B cell (primary cell): Measurements from ENCODE around the gene TRAM2. TPM values are rescaled to one million over a fixed set of nuclear protein-coding genes. Genes with fewer than 3 reads are reported as not detected.

ENCODE experiments used
- ATAC-seq: fragments of 200-7000 bp; cut with Tn5 transposase; one replicate; pipeline ENCODE4 v1.10.0; 2021; ENCODE audit warnings: low read depth, mild to moderate bottlenecking, moderate number of reproducible peaks, moderate library complexity
- CTCF ChIA-PET: fragments of 350-600 bp; sonication (Branson Sonifier 250); formaldehyde crosslinking; loops from one replicate; lab custom pipeline; 2021; ENCODE audit warnings: antibody characterized with exemption, inconsistent platforms; lab: Charles Lee
- POLR2A ChIA-PET: fragments of 350-600 bp; sonication (Branson Sonifier 250); formaldehyde crosslinking; loops from one replicate; lab custom pipeline; 2021; ENCODE audit warnings: antibody characterized with exemption; lab: Charles Lee
- DNase-seq: peaks from one replicate; pipeline ENCODE4 v3.0.0; 2013
- H2AFZ ChIP-seq: 2 replicates; pipeline ENCODE4 v1.6.1; 2012; ENCODE audit warnings: mild to moderate bottlenecking, low read depth, low read length; ENCODE audit not compliant: insufficient read depth, poor library complexity, severe bottlenecking
- H3K27ac ChIP-seq, 2 donors: 1 replicate in 1 of 2; 2 replicates in 1 of 2; pipeline ENCODE4 v1.5.1; 2012 to 2013; ENCODE audit warnings: low read length in 2 of 2, mild to moderate bottlenecking in 2 of 2, moderate library complexity in 1 of 2
- H3K27me3 ChIP-seq, 4 experiments: fragments of 200-600 bp in 1 of 4; sonication (generic) in 1 of 4; replicated peaks in 1 of 4; 1 replicate in 2 of 4; 2 replicates in 2 of 4; pipeline versions ENCODE4 v1.6.1 to v1.7.0; 2013 to 2016; ENCODE audit warnings: low read length in 3 of 4, mild to moderate bottlenecking in 2 of 4, mixed read lengths in 1 of 4, moderate library complexity in 1 of 4; ENCODE audit not compliant: insufficient read depth in 4 of 4, control insufficient read depth in 3 of 4; ENCODE audit errors: control extremely low read depth in 1 of 4
- H3K36me3 ChIP-seq, 2 experiments: replicated peaks in 1 of 2; 1 replicate in 1 of 2; 2 replicates in 1 of 2; pipeline versions ENCODE4 v1.6.1 to v1.7.1; 2013; ENCODE audit warnings: low read length in 1 of 2; ENCODE audit not compliant: insufficient read depth in 2 of 2, control insufficient read depth in 1 of 2; ENCODE audit errors: control extremely low read depth in 1 of 2, extremely low read depth in 1 of 2
- H3K4me1 ChIP-seq, 2 donors: fragments of 200-600 bp in 1 of 2; sonication (generic) in 1 of 2; 1 replicate in 1 of 2; 2 replicates in 1 of 2; pipeline versions ENCODE4 v1.5.1 to v1.6.1; 2013 to 2017; ENCODE audit warnings: low read length in 2 of 2; ENCODE audit not compliant: control insufficient read depth in 2 of 2, insufficient read depth in 2 of 2
- H3K4me2 ChIP-seq: replicated peaks from 2 replicates; pipeline ENCODE3; 2012; ENCODE audit warnings: mild to moderate bottlenecking, low read depth, low read length; ENCODE audit not compliant: poor library complexity, severe bottlenecking
- H3K4me3 ChIP-seq, 5 experiments: fragments of 200-600 bp in 1 of 5; sonication (generic) in 1 of 5; 1 replicate in 3 of 5; 2 replicates in 2 of 5; pipeline versions ENCODE4 v1.5.1 to v1.7.0; 2011 to 2016; ENCODE audit warnings: low read length in 4 of 5, mild to moderate bottlenecking in 4 of 5, low read depth in 2 of 5, control low read depth in 1 of 5, moderate library complexity in 1 of 5; ENCODE audit not compliant: insufficient read depth in 1 of 5; ENCODE audit errors: control extremely low read depth in 1 of 5, extremely low read depth in 1 of 5
- H3K79me2 ChIP-seq: fragments of 200-600 bp; sonication (generic); one replicate; pipeline ENCODE4 v1.6.0; 2016; ENCODE audit warnings: low read length; ENCODE audit not compliant: control insufficient read depth, insufficient read depth
- H3K9ac ChIP-seq: fragments of 200-600 bp; sonication (generic); 2 replicates; pipeline ENCODE4 v1.6.1; 2017; ENCODE audit warnings: mild to moderate bottlenecking, low read length, moderate library complexity
- H3K9me3 ChIP-seq, 3 donors: one replicate each; pipeline versions ENCODE4 v1.6.1 to v1.7.1; 2013; ENCODE audit warnings: low read length in 2 of 3; ENCODE audit not compliant: control insufficient read depth in 2 of 3, insufficient read depth in 1 of 3; ENCODE audit errors: control extremely low read depth in 1 of 3
- H4K20me1 ChIP-seq: 2 replicates; pipeline ENCODE4 v1.6.0; 2012; ENCODE audit warnings: mild to moderate bottlenecking, low read length; ENCODE audit not compliant: insufficient read depth, control insufficient read depth, poor library complexity, severe bottlenecking
- H3K27ac Mint-ChIP-seq: one replicate; pipeline ENCODE4 v1.8.0; 2021; ENCODE audit warnings: mixed read lengths
- H3K27me3 Mint-ChIP-seq: one replicate; pipeline ENCODE4 v1.8.0; 2021; ENCODE audit warnings: mixed read lengths
- H3K4me1 Mint-ChIP-seq: one replicate; pipeline ENCODE4 v1.8.0; 2021; ENCODE audit warnings: mixed read lengths
- H3K4me3 Mint-ChIP-seq: one replicate; pipeline ENCODE4 v1.8.0; 2021; ENCODE audit warnings: mixed read lengths
- H3K9me3 Mint-ChIP-seq: one replicate; pipeline ENCODE4 v1.8.0; 2022; ENCODE audit warnings: mixed read lengths; ENCODE audit not compliant: insufficient read depth
- CTCF ChIP-seq: fragments of 200-600 bp; IDR thresholded peaks from one replicate; pipeline ENCODE4 v1.8.0; 2022; ENCODE audit warnings: antibody characterized with exemption, mild to moderate bottlenecking
- EZH2 ChIP-seq: IDR thresholded peaks from 2 replicates; pipeline ENCODE4 v1.6.1; 2012; ENCODE audit warnings: borderline replicate concordance, low read depth, mild to moderate bottlenecking, moderate library complexity, low read length; ENCODE audit not compliant: insufficient read depth, poor library complexity, severe bottlenecking
- WGBS: methylation state at CpG from one replicate; pipeline ENCODE4 v1.1.5; 2013; ENCODE audit warnings: missing lambda C conversion rate; ENCODE audit not compliant: insufficient coverage; 5-methylcytosine and 5-hydroxymethylcytosine counted together
- intact Hi-C: fragments of 100-400 bp; cut with micrococcal nuclease; formaldehyde crosslinking; loops from one replicate; pipeline ENCODE4 v1.10.0; 2022
- polyA plus RNA-seq: library from polyadenylated mRNA; depleted of rRNA; stranded (reverse); fragments of >200 nt; gene quantifications from 2 replicates; pipeline ENCODE4 v1.2.3, GENCODE V29; 2012
- total RNA-seq, 2 donors: library from RNA; stranded (reverse); fragments of 120-200 nt in 1 of 2; gene quantifications; 1 replicate in 1 of 2; 2 replicates in 1 of 2; pipeline versions ENCODE4 v1.2.3 to v1.2.4, GENCODE V29; 2013 to 2022

The TRAM2 gene
- total and polyA plus RNA-seq, 2 donors (not counting 1 experiment from before 2014, with no cell fraction given): 9.0 to 13.3 TPM

GRCh38 chr6:52522655-52523054 lies 54.2 kb downstream of the TRAM2 start:
- no peak overlapping the region for H3K4me2 ChIP-seq
- DNase-seq: no peak
- H4K20me1 ChIP-seq: no peaks in the 10 kb centered on the region

GRCh38 chr6:52522151-52522626 lies 54.7 kb downstream of the TRAM2 start:
- no peak for TF ChIP-seq EZH2
- TF ChIP-seq CTCF: no peak
- no peak overlapping the region for H3K9ac ChIP-seq

More at GRCh38 chr6:52522655-52523054, 54.2 kb downstream of the TRAM2 start:
- H3K27me3 ChIP-seq: no peaks in the 10 kb centered on the region
- H3K36me3 ChIP-seq: peaks cover 0 to 3% of the 10 kb centered on the region in 2 experiments
- H3K27me3 Mint-ChIP-seq: no peaks in the 10 kb centered on the region
- no peak overlapping the region for H3K9ac ChIP-seq
- no peaks in the 10 kb centered on the region for H3K9me3 Mint-ChIP-seq
- H3K4me3 ChIP-seq: no peak overlapping the region
- POLR2A ChIA-PET: no interaction called here
- H3K27ac ChIP-seq: no peak overlapping the region
- CTCF ChIA-PET: no interaction called here
- H3K4me3 Mint-ChIP-seq: no peak overlapping the region
- H3K4me1 ChIP-seq: no peaks in the 10 kb centered on the region
- H2AFZ ChIP-seq: no peak overlapping the region
- ATAC-seq: no peak
- H3K9me3 ChIP-seq: no peaks in the 10 kb centered on the region
- H3K4me1 Mint-ChIP-seq: peaks cover 2% of the 10 kb centered on the region
- intact Hi-C loops: no loop called here
- 89% methylated on average over 3 of the region's 3 CpGs for WGBS
- no peak overlapping the region for H3K27ac Mint-ChIP-seq
- TF ChIP-seq EZH2: no peak
- H3K79me2 ChIP-seq: no peaks in the 10 kb centered on the region

More at GRCh38 chr6:52522151-52522626, 54.7 kb downstream of the TRAM2 start:
- DNase-seq (no peak), ATAC-seq (no peak)
- Mint-ChIP-seq H3K4me1 (peaks cover 2% of the 10 kb centered on the region), H3K9me3 (no peaks in the 10 kb centered on the region), H3K27ac (no peak overlapping the region), H3K4me3 (no peak overlapping the region), H3K27me3 (no peaks in the 10 kb centered on the region)
- intact Hi-C loops: no loop called here
- no peaks in the 10 kb centered on the region for H3K79me2 ChIP-seq
- no peak overlapping the region for H3K4me3 ChIP-seq
- ChIA-PET CTCF (interaction anchor here (1.2 kb wide), 1 partner anchor 105 kb away, joined by 4 read pairs; no protein-coding TSS in a partner anchor), POLR2A (no interaction called here)
- no peak overlapping the region for H2AFZ ChIP-seq
- no peak overlapping the region for H3K4me2 ChIP-seq
- no peak overlapping the region for H3K27ac ChIP-seq
- 98% methylated on average over 5 of the region's 7 CpGs for WGBS
- H3K36me3 ChIP-seq: peaks cover 0 to 4% of the 10 kb centered on the region in 2 experiments
- no peaks in the 10 kb centered on the region for H3K4me1 ChIP-seq
- no peaks in the 10 kb centered on the region for H3K27me3 ChIP-seq
- H3K9me3 ChIP-seq: no peaks in the 10 kb centered on the region
- no peaks in the 10 kb centered on the region for H4K20me1 ChIP-seq
